Activated T-helper 17 cell treated with anti-CD3 and anti-CD28 coated beads, Interleukin-2, amount 50 U/mL, for 72 hours (primary cell): ENCODE data around the gene TBX21. TPM values are rescaled to one million over a fixed set of nuclear protein-coding genes. Genes with fewer than 3 reads are reported as not detected.
"Not testable (repeated sequence)": the region's sequence is repeated elsewhere in the genome, so short reads cannot be mapped to it uniquely, and the experiment has no call there.

Experiments used
- ATAC-seq: fragments of 150-1000 bp; cut with Tn5 transposase; replicated peaks from 2 replicates; pipeline ENCODE4 v1.10.0; 2021; ENCODE audit warnings: mild to moderate bottlenecking, moderate library complexity
- H3K27ac Mint-ChIP-seq: one replicate; pipeline ENCODE4 v1.8.0; 2022; ENCODE audit warnings: mixed read lengths
- H3K27me3 Mint-ChIP-seq: one replicate; pipeline ENCODE4 v1.8.0; 2022; ENCODE audit warnings: mixed read lengths
- H3K36me3 Mint-ChIP-seq: one replicate; pipeline ENCODE4 v1.8.0; 2022; ENCODE audit warnings: low read depth, mild to moderate bottlenecking, mixed read lengths
- H3K4me1 Mint-ChIP-seq: one replicate; pipeline ENCODE4 v1.8.0; 2022; ENCODE audit warnings: mixed read lengths
- H3K4me3 Mint-ChIP-seq: one replicate; pipeline ENCODE4 v1.8.0; 2022; ENCODE audit warnings: mild to moderate bottlenecking, mixed read lengths
- H3K9me3 Mint-ChIP-seq: one replicate; pipeline ENCODE4 v1.8.0; 2022; ENCODE audit warnings: mixed read lengths
- total RNA-seq, 2 donors: library from RNA; stranded (reverse); gene quantifications; one replicate each; pipeline ENCODE4 v1.2.3, GENCODE V29; 2022

Gene TBX21
- total RNA-seq, 2 donors from 2014 or later, result 19.9 to 30.5 TPM

GRCh38 chr17:47741109-47741792, 8.2 kb downstream of the TBX21 start:
- Mint-ChIP-seq H3K9me3 (no peaks in the 10 kb centered on the region), H3K4me3 (peak overlapping the region; percentile 62), H3K27ac (peak overlapping the region; percentile 28), H3K36me3 (peaks cover 91% of the 10 kb centered on the region), H3K4me1 (peaks cover 25% of the 10 kb centered on the region), H3K27me3 (no peaks in the 10 kb centered on the region)
- ATAC-seq, result peak; percentile 34

GRCh38 chr17:47741793-47742145, 8.7 kb downstream of the TBX21 start:
- Mint-ChIP-seq H3K4me1 (peaks cover 19% of the 10 kb centered on the region), H3K36me3 (peaks cover 91% of the 10 kb centered on the region)
- peak; percentile 42 for ATAC-seq

GRCh38 chr17:47742319-47743181, 9.5 kb downstream of the TBX21 start:
- Mint-ChIP-seq H3K27me3 (no peaks in the 10 kb centered on the region), H3K9me3 (no peaks in the 10 kb centered on the region), H3K4me1 (peaks cover 14% of the 10 kb centered on the region), H3K36me3 (peaks cover 91% of the 10 kb centered on the region), H3K27ac (no peak overlapping the region), H3K4me3 (no peak overlapping the region)
- ATAC-seq, result peak; percentile 38

More at GRCh38 chr17:47741793-47742145, 8.7 kb downstream of the TBX21 start:
- no peaks in the 10 kb centered on the region for H3K9me3 Mint-ChIP-seq
- H3K27me3 Mint-ChIP-seq, result no peaks in the 10 kb centered on the region
- peak overlapping the region; percentile 62 for H3K4me3 Mint-ChIP-seq
- peak overlapping the region; percentile 28 for H3K27ac Mint-ChIP-seq

- H3K27me3 Mint-ChIP-seq, result no peaks in the 10 kb centered on the region
- H3K27ac Mint-ChIP-seq, result no peak overlapping the region
- no peak overlapping the region for H3K4me3 Mint-ChIP-seq
- H3K4me1 Mint-ChIP-seq, result peaks cover 14% of the 10 kb centered on the region
- no peaks in the 10 kb centered on the region for H3K9me3 Mint-ChIP-seq
- ATAC-seq, result no peak
- peaks cover 84% of the 10 kb centered on the region for H3K36me3 Mint-ChIP-seq
Observed at GRCh38 chr17:47744168-47745036, 11.4 kb downstream of the TBX21 start.

- Mint-ChIP-seq H3K27ac (no peak overlapping the region), H3K4me1 (peaks cover 14% of the 10 kb centered on the region), H3K36me3 (peaks cover 80% of the 10 kb centered on the region), H3K27me3 (no peaks in the 10 kb centered on the region), H3K9me3 (no peaks in the 10 kb centered on the region), H3K4me3 (no peak overlapping the region)
- no peak for ATAC-seq
Observed at GRCh38 chr17:47745037-47745380, 12.0 kb downstream of the TBX21 start.

GRCh38 chr17:47751471-47751870, 18.4 kb downstream of the TBX21 start:
- H3K27me3 Mint-ChIP-seq, result no peaks in the 10 kb centered on the region
- no peak for ATAC-seq
- H3K27ac Mint-ChIP-seq, result no peak overlapping the region
- H3K4me1 Mint-ChIP-seq, result no peaks in the 10 kb centered on the region
- no peaks in the 10 kb centered on the region for H3K9me3 Mint-ChIP-seq
- H3K4me3 Mint-ChIP-seq, result no peak overlapping the region
- H3K36me3 Mint-ChIP-seq, result peaks cover 18% of the 10 kb centered on the region

- H3K9me3 Mint-ChIP-seq, result no peaks in the 10 kb centered on the region
- H3K4me3 Mint-ChIP-seq, result no peak overlapping the region
- no peak overlapping the region for H3K27ac Mint-ChIP-seq
- no peak for ATAC-seq
- no peaks in the 10 kb centered on the region for H3K4me1 Mint-ChIP-seq
- H3K36me3 Mint-ChIP-seq, result no peaks in the 10 kb centered on the region
- peaks cover 4% of the 10 kb centered on the region for H3K27me3 Mint-ChIP-seq
Observed at GRCh38 chr17:47757386-47757785, 24.4 kb downstream of the TBX21 start.

- H3K4me3 Mint-ChIP-seq, result no peak overlapping the region
- no peak for ATAC-seq
- H3K27me3 Mint-ChIP-seq, result peaks cover 4% of the 10 kb centered on the region
- H3K9me3 Mint-ChIP-seq, result no peaks in the 10 kb centered on the region
- H3K36me3 Mint-ChIP-seq, result no peaks in the 10 kb centered on the region
- H3K27ac Mint-ChIP-seq, result no peak overlapping the region
- H3K4me1 Mint-ChIP-seq, result peaks cover 5% of the 10 kb centered on the region
Observed at GRCh38 chr17:47760409-47761140, 27.5 kb downstream of the TBX21 start.

GRCh38 chr17:47762728-47763127, 29.7 kb downstream of the TBX21 start:
- Mint-ChIP-seq H3K27ac (no peak overlapping the region), H3K4me1 (peaks cover 5% of the 10 kb centered on the region), H3K4me3 (no peak overlapping the region), H3K27me3 (peaks cover 4% of the 10 kb centered on the region), H3K9me3 (no peaks in the 10 kb centered on the region), H3K36me3 (no peaks in the 10 kb centered on the region)
- ATAC-seq, result no peak

GRCh38 chr17:47763913-47764582, 31.0 kb downstream of the TBX21 start:
- peak; percentile 100 for ATAC-seq
- H3K4me3 Mint-ChIP-seq, result peak overlapping the region; percentile 13
- no peaks in the 10 kb centered on the region for H3K9me3 Mint-ChIP-seq
- peaks cover 5% of the 10 kb centered on the region for H3K4me1 Mint-ChIP-seq
- H3K36me3 Mint-ChIP-seq, result no peaks in the 10 kb centered on the region
- H3K27ac Mint-ChIP-seq, result peak overlapping the region; percentile 37
- H3K27me3 Mint-ChIP-seq, result peaks cover 7% of the 10 kb centered on the region

- H3K27ac Mint-ChIP-seq, H3K36me3 Mint-ChIP-seq, H3K9me3 Mint-ChIP-seq, H3K4me3 Mint-ChIP-seq, H3K4me1 Mint-ChIP-seq, ATAC-seq: not testable (repeated sequence)
- peaks cover 37% of the 10 kb centered on the region for H3K27me3 Mint-ChIP-seq
Observed at GRCh38 chr17:47773649-47774048, 40.6 kb downstream of the TBX21 start.

- Mint-ChIP-seq H3K27ac (no peak overlapping the region), H3K9me3 (peaks cover 5% of the 10 kb centered on the region), H3K4me3 (no peak overlapping the region), H3K36me3 (no peaks in the 10 kb centered on the region), H3K27me3 (peaks cover 34% of the 10 kb centered on the region), H3K4me1 (no peaks in the 10 kb centered on the region)
- no peak for ATAC-seq
Observed at GRCh38 chr17:47774331-47774730, 41.3 kb downstream of the TBX21 start.

GRCh38 chr17:47774987-47775580, 42.0 kb downstream of the TBX21 start:
- ATAC-seq, result no peak
- H3K36me3 Mint-ChIP-seq, result no peaks in the 10 kb centered on the region
- H3K4me1 Mint-ChIP-seq, result no peaks in the 10 kb centered on the region
- H3K9me3 Mint-ChIP-seq, result peaks cover 5% of the 10 kb centered on the region
- H3K27ac Mint-ChIP-seq, result no peak overlapping the region
- H3K4me3 Mint-ChIP-seq, result no peak overlapping the region
- H3K27me3 Mint-ChIP-seq, result peaks cover 37% of the 10 kb centered on the region
